GM12878 (cell line): ENCODE data around the gene NLE1. TPM values are rescaled to one million over a fixed set of nuclear protein-coding genes. Genes with fewer than 3 reads are reported as not detected.

Experiments
- ATF3 ChIP-seq: IDR thresholded peaks from 2 replicates; pipeline ENCODE4 v1.6.1; 2011; ENCODE audit warnings: low read depth, mild to moderate bottlenecking, low read length, moderate library complexity, borderline replicate concordance; ENCODE audit errors: extremely low read depth
- BCL3 ChIP-seq: IDR thresholded peaks from 2 replicates; pipeline ENCODE4 v1.6.1; 2011; ENCODE audit warnings: borderline replicate concordance, low read depth, mild to moderate bottlenecking, moderate library complexity, low read length; ENCODE audit not compliant: insufficient read depth, poor library complexity, severe bottlenecking
- CBX5 ChIP-seq: sonication (generic); IDR thresholded peaks from 2 replicates; pipeline ENCODE4 v1.6.1; 2016; ENCODE audit warnings: low read depth, moderate library complexity, mild to moderate bottlenecking, inconsistent platforms
- ZNF687 ChIP-seq: fragments of 450-650 bp; IDR thresholded peaks from 2 replicates; pipeline ENCODE4 v1.6.1; 2017; ENCODE audit warnings: mild to moderate bottlenecking, moderate library complexity
- polyA plus RNA-seq, 11 experiments: library from polyadenylated mRNA; depleted of rRNA in 4 of 11; unstranded in 6 of 11; stranded (reverse) in 5 of 11; fragments of >200 nt; fragmentation: Nextera tagmentation in 4 of 11; fragmentation: Illumina TruSeq in 1 of 11; extraction: Ambion mirVana in 4 of 11; extraction: Trizol in 1 of 11; gene quantifications; 1 replicate in 1 of 11; 2 replicates in 10 of 11; pipeline versions ENCODE4 v1.2.1 to v1.2.3, GENCODE V29; 2011 to 2016; ENCODE audit warnings: inconsistent platforms in 2 of 11, missing spikeins in 2 of 11, low read depth in 1 of 11
- total RNA-seq, 4 experiments: library from RNA; depleted of rRNA in 3 of 4; stranded (reverse); fragments of >200 nt in 3 of 4; fragmentation: Illumina TruSeq in 1 of 4; extraction: Trizol in 1 of 4; gene quantifications; 2 replicates each; pipeline versions ENCODE4 v1.2.1 to v1.2.3, GENCODE V29; 2013 to 2021

The NLE1 gene
- total and polyA plus RNA-seq, 10 of the 15 experiments (the other 5 are each of a cell fraction or from before 2014, with no cell fraction given) = 2.4 to 33.5 (median 17.6) TPM

GRCh38 chr17:35119370-35120165, 22.5 kb downstream of the NLE1 start, which contains the start of gene RAD51D (continued):
- TF ChIP-seq ZNF687 (peak; percentile 66), BCL3 (no peak), CBX5 (no peak), ATF3 (peak; percentile 20; the same call in 1 of the 2 replicates)
